Measurements from ENCODE around the gene ITGBL1. TPM values are rescaled to one million over a fixed set of nuclear protein-coding genes. Genes with fewer than 3 reads are reported as not detected.

The ITGBL1 gene
- total RNA-seq, 4 donors from 2014 or later, result 0.27 to 2.6 (median 0.83) TPM; not detected in 1

- Histone ChIP-seq H3K9me3 (no peaks in the 10 kb centered on the region), H3K36me3 (no peaks in the 10 kb centered on the region), H3K4me3 (peak overlapping the region in 2 of 4 donors; percentile 36 to 39), H3K4me1 (no peaks in the 10 kb centered on the region), H3K27me3 (no peaks in the 10 kb centered on the region), H3K27ac (no peak overlapping the region)
- DNase-seq, result no peak
- TF ChIP-seq CTCF (IDR thresholded peaks at IDR 0.05) (no peak), POLR2A (IDR thresholded peaks at IDR 0.05) (no peak)
These were observed 36.9 kb upstream of the ITGBL1 start for GRCh38 chr13:101415358-101416174.

- H3K27ac ChIP-seq, result no peak within 1 kb of the TSS
- H3K9me3 ChIP-seq, result no peaks in the 10 kb centered on the region
- no peak for TF ChIP-seq CTCF (IDR thresholded peaks at IDR 0.05)
- no peak for TF ChIP-seq POLR2A (IDR thresholded peaks at IDR 0.05)
- H3K4me1 ChIP-seq, result no peaks in the 10 kb centered on the region
- no peaks in the 10 kb centered on the region for H3K36me3 ChIP-seq
- no peaks in the 10 kb centered on the region for H3K27me3 ChIP-seq
- no peak for DNase-seq
- H3K4me3 ChIP-seq, result peak within 1 kb of the TSS in 2 of 4 donors; percentile 36 to 39
These were observed 36.1 kb upstream of the ITGBL1 start, which contains the start of gene NALCN for GRCh38 chr13:101416181-101417042. TSS of gene NALCN (minus strand) at chr13:101416508. CDS start at chr13:101399126, 17,382 bp downstream.

- Histone ChIP-seq H3K4me3 (no peak overlapping the region), H3K9me3 (no peaks in the 10 kb centered on the region), H3K27ac (no peak overlapping the region), H3K4me1 (no peaks in the 10 kb centered on the region), H3K36me3 (no peaks in the 10 kb centered on the region), H3K27me3 (no peaks in the 10 kb centered on the region)
- no peak for DNase-seq
- TF ChIP-seq POLR2A (IDR thresholded peaks at IDR 0.05), result no peak
- TF ChIP-seq CTCF (IDR thresholded peaks at IDR 0.05), result no peak
These were observed 35.5 kb upstream of the ITGBL1 start for GRCh38 chr13:101417043-101417406.

- DNase-seq, result no peak
- no peak overlapping the region for H3K27ac ChIP-seq
- H3K4me3 ChIP-seq, result no peak overlapping the region
- no peaks in the 10 kb centered on the region for H3K9me3 ChIP-seq
- H3K27me3 ChIP-seq, result no peaks in the 10 kb centered on the region
- no peaks in the 10 kb centered on the region for H3K4me1 ChIP-seq
- no peaks in the 10 kb centered on the region for H3K36me3 ChIP-seq
- no peak for TF ChIP-seq CTCF (IDR thresholded peaks at IDR 0.05)
- TF ChIP-seq POLR2A (IDR thresholded peaks at IDR 0.05), result no peak
These were observed 35.0 kb upstream of the ITGBL1 start for GRCh38 chr13:101417501-101417900.

- no peak for DNase-seq
- no peaks in the 10 kb centered on the region for H3K27me3 ChIP-seq
These were observed 28.6 kb upstream of the ITGBL1 start for GRCh38 chr13:101423872-101424271.

More at GRCh38 chr13:101423872-101424271, 28.6 kb upstream of the ITGBL1 start:
- TF ChIP-seq POLR2A (IDR thresholded peaks at IDR 0.05), result no peak
- no peak for TF ChIP-seq CTCF (IDR thresholded peaks at IDR 0.05)
- no peak overlapping the region for H3K4me3 ChIP-seq
- H3K4me1 ChIP-seq, result no peaks in the 10 kb centered on the region
- no peaks in the 10 kb centered on the region for H3K36me3 ChIP-seq
- no peaks in the 10 kb centered on the region for H3K9me3 ChIP-seq
- no peak overlapping the region for H3K27ac ChIP-seq

All from Peyer's patch (tissue), 4 donors.